Activated CD4-positive, alpha-beta memory T cell treated with anti-CD3 and anti-CD28 coated beads, Interleukin-2, amount 10 ng/mL, durations not matched to agents 7 days and 5 days (primary cell): ENCODE measurements around the gene LRRC8C. TPM values are rescaled to one million over a fixed set of nuclear protein-coding genes. Genes with fewer than 3 reads are reported as not detected.

Experiments used
- CTCF ChIA-PET: fragments of 350-600 bp; sonication (Branson Sonifier 250); formaldehyde crosslinking; loops from one replicate; lab custom pipeline; 2021; ENCODE audit warnings: antibody characterized with exemption, inconsistent platforms; lab: Charles Lee
- POLR2A ChIA-PET: fragments of 350-600 bp; sonication (Branson Sonifier 250); formaldehyde crosslinking; loops from one replicate; lab custom pipeline; 2021; ENCODE audit warnings: antibody characterized with exemption; lab: Charles Lee
- DNase-seq: peaks from one replicate; pipeline ENCODE4 v3.0.0-alpha.2; 2020
- H3K27ac Mint-ChIP-seq: one replicate; pipeline ENCODE4 v1.8.0; 2021; ENCODE audit warnings: mild to moderate bottlenecking, mixed read lengths
- H3K27me3 Mint-ChIP-seq: one replicate; pipeline ENCODE4 v1.8.0; 2021; ENCODE audit warnings: mixed read lengths
- H3K36me3 Mint-ChIP-seq: one replicate; pipeline ENCODE4 v1.8.0; 2021; ENCODE audit warnings: low read depth, mixed read lengths
- H3K4me1 Mint-ChIP-seq: one replicate; pipeline ENCODE4 v1.8.0; 2021; ENCODE audit warnings: mixed read lengths
- H3K4me3 Mint-ChIP-seq: one replicate; pipeline ENCODE4 v1.8.0; 2021; ENCODE audit warnings: mild to moderate bottlenecking, mixed read lengths
- H3K9me3 Mint-ChIP-seq: one replicate; pipeline ENCODE4 v1.8.0; 2021; ENCODE audit warnings: mixed read lengths
- total RNA-seq, 2 experiments: library from RNA; stranded (reverse); gene quantifications; one replicate each; pipeline ENCODE4 v1.2.3, GENCODE V29; 2021

The LRRC8C gene
- total RNA-seq, 2 experiments from 2014 or later: 52.5 to 55.6 TPM

DNA sequence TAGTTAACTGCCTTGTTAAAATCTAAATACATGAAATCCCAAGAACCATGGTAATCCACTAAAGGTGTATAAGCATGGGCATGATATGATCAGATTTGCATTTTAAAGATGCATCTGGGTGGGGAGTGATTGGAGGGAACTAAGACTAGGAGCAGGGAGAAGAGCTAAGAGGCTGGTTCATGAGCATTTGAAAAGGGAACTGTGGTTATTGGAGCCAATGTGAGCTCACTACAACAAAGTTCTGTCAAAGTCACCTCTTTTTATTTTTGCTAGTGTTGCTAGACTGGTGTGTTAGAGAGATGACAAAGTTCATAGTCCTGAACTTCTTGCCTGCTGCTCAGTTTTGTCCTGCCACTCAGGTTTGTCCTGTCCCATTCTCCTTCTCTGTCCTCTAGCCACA lies 120.8 kb downstream of the LRRC8C start:
- Mint-ChIP-seq H3K4me1 (peaks cover 56% of the 10 kb centered on the region), H3K27me3 (no peaks in the 10 kb centered on the region), H3K36me3 (peaks cover 6% of the 10 kb centered on the region), H3K4me3 (no peak overlapping the region), H3K9me3 (no peaks in the 10 kb centered on the region), H3K27ac (peak overlapping the region; percentile 50)
- no peak for DNase-seq
- CTCF ChIA-PET: interaction anchor here (2.4 kb wide), 1 partner anchor 9 kb away, joined by 9 read pairs; no protein-coding TSS in a partner anchor
- POLR2A ChIA-PET: interaction anchor here (1.4 kb wide), 1 partner anchor 9 kb away, joined by 4 read pairs; no protein-coding TSS in a partner anchor

DNA sequence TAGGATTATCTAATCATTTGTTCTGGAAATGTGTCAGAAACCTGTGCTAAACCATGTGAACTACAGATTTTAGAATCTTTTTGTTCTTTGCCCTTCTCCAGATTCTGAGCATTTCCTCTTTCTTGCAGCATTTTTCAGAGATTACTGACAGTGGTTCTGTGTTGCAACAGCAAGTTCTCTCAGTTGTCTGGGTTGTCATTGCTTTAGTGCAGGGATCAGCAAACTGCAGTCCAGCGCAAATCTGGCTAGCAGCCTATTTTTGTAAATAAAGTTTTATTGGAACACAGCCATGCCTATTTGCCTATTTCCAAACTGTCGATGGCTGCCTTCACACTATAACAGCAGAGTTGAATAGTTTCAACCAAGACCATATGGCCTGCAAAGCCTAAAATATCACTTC lies 121.6 kb downstream of the LRRC8C start:
- H3K27ac Mint-ChIP-seq: peak overlapping the region; percentile 50
- POLR2A ChIA-PET: interaction anchor here (0.8 to 5.5 kb wide), 5 partner anchors 15 to 123 kb away, joined by 3 to 96 read pairs (median 6); partner anchors contain the start of gene LRRC8C
- H3K4me3 Mint-ChIP-seq: no peak overlapping the region
- peaks cover 64% of the 10 kb centered on the region for H3K4me1 Mint-ChIP-seq
- H3K9me3 Mint-ChIP-seq: no peaks in the 10 kb centered on the region
- no peak for DNase-seq
- no peaks in the 10 kb centered on the region for H3K27me3 Mint-ChIP-seq
- CTCF ChIA-PET: interaction anchor here (1.3 to 10.0 kb wide), 3 partner anchors 9 to 121 kb away, joined by 4 to 174 read pairs (median 9); partner anchors contain the start of gene LRRC8C
- peaks cover 10% of the 10 kb centered on the region for H3K36me3 Mint-ChIP-seq

DNA sequence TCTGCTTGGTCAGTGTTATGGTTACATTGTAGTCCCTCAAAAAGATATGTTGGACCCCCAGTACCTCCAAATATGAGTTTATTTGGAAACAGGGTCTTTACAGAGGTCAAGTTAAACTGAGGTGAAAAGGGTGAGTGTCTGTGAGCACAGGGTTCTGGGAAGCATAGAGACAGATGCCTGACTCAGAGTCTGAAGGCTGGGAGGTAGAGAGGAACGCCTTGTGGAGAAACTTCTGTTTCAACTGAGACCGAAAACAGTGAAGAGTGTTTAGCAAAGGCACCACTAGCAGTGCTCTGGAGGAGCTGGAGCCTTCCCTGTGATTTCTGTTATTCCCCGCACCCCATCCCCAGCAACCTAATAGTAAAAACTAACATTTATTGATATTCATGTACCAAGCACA lies 122.7 kb downstream of the LRRC8C start:
- no peak overlapping the region for H3K4me3 Mint-ChIP-seq
- POLR2A ChIA-PET: interaction anchor here (1.1 to 5.5 kb wide), 7 partner anchors 16 to 146 kb away, joined by 3 to 96 read pairs (median 16); partner anchors contain the start of gene LRRC8C

DNA sequence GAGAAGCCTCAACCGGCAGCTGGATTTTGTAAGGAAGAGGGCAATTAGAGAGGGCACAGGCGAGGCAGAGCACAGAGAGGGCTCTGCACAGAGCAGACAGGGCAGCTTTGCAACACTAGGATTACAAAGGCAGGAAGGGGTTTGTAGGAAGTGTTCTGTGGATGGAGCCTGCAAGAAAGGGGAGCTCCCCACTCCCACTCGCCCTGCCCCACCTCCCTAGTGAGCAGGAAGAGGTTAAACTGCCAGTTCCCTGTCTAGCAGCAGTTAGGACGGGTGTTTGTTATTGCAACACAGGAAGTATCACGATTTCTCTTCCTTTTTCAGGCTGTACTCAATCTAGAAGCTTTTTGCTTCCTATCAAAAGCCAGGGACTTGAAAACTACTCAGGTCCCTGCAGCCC lies 124.6 kb downstream of the LRRC8C start:
- POLR2A ChIA-PET: interaction anchor here (0.7 to 5.5 kb wide), 23 partner anchors 9 to 274 kb away, joined by 3 to 96 read pairs (median 5); partner anchors contain the start of gene LRRC8C
- peaks cover 90% of the 10 kb centered on the region for H3K4me1 Mint-ChIP-seq
- CTCF ChIA-PET: interaction anchor here (0.9 to 10.0 kb wide), 6 partner anchors 33 to 148 kb away, joined by 3 to 174 read pairs (median 3); partner anchors contain the start of gene LRRC8C
- peak; percentile 65 for DNase-seq
- no peaks in the 10 kb centered on the region for H3K27me3 Mint-ChIP-seq
- peak overlapping the region; percentile 92 for H3K27ac Mint-ChIP-seq
- H3K36me3 Mint-ChIP-seq: peaks cover 18% of the 10 kb centered on the region
- H3K9me3 Mint-ChIP-seq: no peaks in the 10 kb centered on the region
- peak overlapping the region; percentile 67 for H3K4me3 Mint-ChIP-seq

More for the DNA sequence above, 122.7 kb downstream of the LRRC8C start:
- DNase-seq: no peak
- peaks cover 73% of the 10 kb centered on the region for H3K4me1 Mint-ChIP-seq
- CTCF ChIA-PET: interaction anchor here (1.3 to 10.0 kb wide), 3 partner anchors 7 to 122 kb away, joined by 4 to 174 read pairs (median 9); partner anchors contain the start of gene LRRC8C
- no peaks in the 10 kb centered on the region for H3K9me3 Mint-ChIP-seq
- H3K27ac Mint-ChIP-seq: no peak overlapping the region
- peaks cover 14% of the 10 kb centered on the region for H3K36me3 Mint-ChIP-seq
- H3K27me3 Mint-ChIP-seq: no peaks in the 10 kb centered on the region

DNA sequence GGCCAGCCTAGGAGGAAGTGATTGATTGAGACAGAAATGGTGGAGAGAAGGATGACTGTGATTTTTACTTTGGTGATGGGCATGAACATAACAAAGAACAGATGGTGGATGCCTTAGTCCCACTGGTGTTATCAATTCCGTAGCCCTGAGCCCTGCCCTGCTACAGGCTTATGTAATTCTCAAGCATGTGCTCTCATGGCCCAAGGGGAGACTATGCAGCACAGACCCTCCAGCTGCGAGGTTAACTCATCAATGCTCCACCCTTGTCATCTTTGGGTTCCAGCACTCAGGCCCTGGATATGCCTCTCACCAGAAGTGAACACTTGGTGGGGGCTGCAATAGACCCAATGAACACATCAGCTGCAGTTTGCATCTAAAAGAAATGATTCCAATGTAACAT lies 125.2 kb downstream of the LRRC8C start:
- ChIA-PET CTCF (interaction anchor here (0.7 to 10.0 kb wide), 12 partner anchors 33 to 154 kb away, joined by 3 to 174 read pairs (median 3); partner anchors contain the start of gene LRRC8C), POLR2A (interaction anchor here (0.8 to 5.5 kb wide), 19 partner anchors 13 to 261 kb away, joined by 3 to 96 read pairs (median 6); partner anchors contain the start of gene LRRC8C)
- H3K4me1 Mint-ChIP-seq: peaks cover 92% of the 10 kb centered on the region
- peak overlapping the region; percentile 92 for H3K27ac Mint-ChIP-seq
- H3K36me3 Mint-ChIP-seq: peaks cover 18% of the 10 kb centered on the region
- H3K9me3 Mint-ChIP-seq: no peaks in the 10 kb centered on the region
- no peak for DNase-seq
- H3K4me3 Mint-ChIP-seq: peak overlapping the region; percentile 67
- no peaks in the 10 kb centered on the region for H3K27me3 Mint-ChIP-seq

DNA sequence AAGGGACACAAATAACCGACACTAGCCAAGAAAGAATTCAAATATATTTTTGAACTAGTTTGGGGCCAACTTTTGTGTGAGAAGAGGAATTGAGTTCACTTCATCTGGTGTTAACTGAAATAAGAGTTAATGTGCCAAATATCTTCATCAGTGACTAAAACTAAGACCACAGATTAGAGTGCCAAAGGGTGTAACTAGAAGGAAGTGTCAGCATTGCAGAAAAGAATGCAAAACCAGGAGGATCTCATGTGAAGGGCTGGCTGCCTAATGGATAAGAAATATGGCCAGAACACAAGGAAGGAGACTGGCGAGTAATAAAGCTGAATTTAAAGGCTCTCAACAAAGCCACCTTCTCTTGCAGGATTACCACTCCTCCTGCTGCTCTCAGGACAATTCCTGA lies 126.1 kb downstream of the LRRC8C start:
- ChIA-PET POLR2A (interaction anchor here (0.9 to 5.5 kb wide), 7 partner anchors 18 to 155 kb away, joined by 3 to 96 read pairs (median 28); partner anchors contain the start of gene LRRC8C), CTCF (interaction anchor here (0.9 to 10.0 kb wide), 7 partner anchors 39 to 169 kb away, joined by 3 to 174 read pairs (median 3); partner anchors contain the start of gene LRRC8C)
- H3K9me3 Mint-ChIP-seq: no peaks in the 10 kb centered on the region
- no peak overlapping the region for H3K4me3 Mint-ChIP-seq
- DNase-seq: no peak
- peaks cover 96% of the 10 kb centered on the region for H3K4me1 Mint-ChIP-seq
- peak overlapping the region; percentile 50 for H3K27ac Mint-ChIP-seq
- peaks cover 15% of the 10 kb centered on the region for H3K36me3 Mint-ChIP-seq
- H3K27me3 Mint-ChIP-seq: no peaks in the 10 kb centered on the region

DNA sequence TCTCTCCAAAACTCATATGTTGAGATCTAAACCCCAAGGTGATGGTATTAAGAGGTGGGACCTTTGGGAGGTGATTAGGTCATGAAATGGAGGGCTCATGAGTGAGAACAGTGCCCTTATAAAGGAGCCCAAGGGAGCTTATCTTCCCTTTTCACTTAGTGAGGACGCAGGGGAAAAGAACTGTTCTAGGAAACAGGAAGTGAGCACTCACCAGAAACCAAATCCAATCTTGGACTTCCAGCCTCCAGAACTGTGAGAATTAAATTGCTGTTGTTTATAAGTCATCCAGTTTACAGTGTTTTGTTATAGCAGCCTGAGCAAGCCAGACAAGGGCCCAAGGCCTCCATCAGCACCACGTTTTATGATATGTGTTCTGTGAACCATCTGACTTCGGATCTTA lies 127.6 kb downstream of the LRRC8C start:
- no peak for DNase-seq
- peaks cover 85% of the 10 kb centered on the region for H3K4me1 Mint-ChIP-seq
- H3K27ac Mint-ChIP-seq: no peak overlapping the region
- H3K36me3 Mint-ChIP-seq: peaks cover 12% of the 10 kb centered on the region
- CTCF ChIA-PET: interaction anchor here (5.7 to 10.0 kb wide), 2 partner anchors 41 to 127 kb away, joined by 69 to 174 read pairs; partner anchors contain the start of gene LRRC8C
- no peaks in the 10 kb centered on the region for H3K27me3 Mint-ChIP-seq
- no peaks in the 10 kb centered on the region for H3K9me3 Mint-ChIP-seq
- POLR2A ChIA-PET: interaction anchor here (1.0 to 4.9 kb wide), 3 partner anchors 41 to 151 kb away, joined by 3 to 63 read pairs (median 60); no protein-coding TSS in a partner anchor
- no peak overlapping the region for H3K4me3 Mint-ChIP-seq

DNA sequence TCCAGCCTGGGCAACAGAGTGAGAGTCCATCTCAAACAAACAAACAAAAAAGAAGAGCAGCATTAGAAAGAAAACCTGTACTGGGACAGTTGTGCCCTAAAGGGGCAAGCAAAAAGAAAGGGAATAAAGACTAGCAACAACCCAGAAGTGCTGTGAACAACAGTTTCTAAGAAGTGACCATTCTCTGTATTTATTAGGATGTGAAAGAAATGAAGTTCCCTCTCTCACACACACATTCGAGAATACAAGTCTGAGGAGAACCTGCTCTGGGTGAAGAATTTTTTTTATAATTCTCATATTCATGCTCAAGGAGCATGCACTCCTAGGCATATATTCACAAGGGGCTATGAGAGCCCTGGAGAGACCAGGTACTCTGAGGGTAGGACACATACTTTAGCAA lies 128.4 kb downstream of the LRRC8C start:
- DNase-seq: no peak
- peaks cover 76% of the 10 kb centered on the region for H3K4me1 Mint-ChIP-seq
- H3K27ac Mint-ChIP-seq: no peak overlapping the region
- POLR2A ChIA-PET: interaction anchor here (0.8 to 4.2 kb wide), 7 partner anchors 42 to 235 kb away, joined by 3 to 119 read pairs (median 4); partner anchors contain the start of gene LRRC8C
- H3K36me3 Mint-ChIP-seq: peaks cover 12% of the 10 kb centered on the region
- H3K4me3 Mint-ChIP-seq: no peak overlapping the region
- H3K27me3 Mint-ChIP-seq: no peaks in the 10 kb centered on the region
- H3K9me3 Mint-ChIP-seq: no peaks in the 10 kb centered on the region
- CTCF ChIA-PET: interaction anchor here (1.0 to 10.0 kb wide), 6 partner anchors 42 to 277 kb away, joined by 3 to 174 read pairs (median 66); partner anchors contain the start of gene LRRC8C

DNA sequence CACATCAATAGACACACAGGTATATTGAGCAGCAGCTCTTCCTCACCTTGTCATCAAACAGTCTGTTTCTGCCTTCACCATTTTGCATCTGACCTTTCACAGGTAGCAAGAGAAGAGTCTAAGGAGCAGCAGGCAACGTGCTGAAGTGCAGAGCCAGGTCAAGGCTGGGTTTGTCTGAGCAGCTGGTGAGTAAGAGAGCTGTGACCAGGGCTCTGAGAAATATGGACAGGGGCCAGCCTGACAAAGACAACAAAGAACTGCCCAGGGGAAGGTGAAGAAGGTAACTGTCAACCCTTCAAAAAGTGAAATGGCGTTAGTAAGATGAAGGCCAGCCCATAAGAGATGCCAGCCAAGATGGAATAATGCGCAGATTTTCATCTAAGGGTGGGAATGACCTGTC lies 129.0 kb downstream of the LRRC8C start:
- Mint-ChIP-seq H3K27me3 (peaks cover 1% of the 10 kb centered on the region), H3K9me3 (no peaks in the 10 kb centered on the region), H3K4me3 (peak overlapping the region; percentile 78), H3K4me1 (peaks cover 70% of the 10 kb centered on the region), H3K36me3 (peaks cover 12% of the 10 kb centered on the region), H3K27ac (peak overlapping the region; percentile 2)
- DNase-seq: no peak
- CTCF ChIA-PET: interaction anchor here (1.0 to 10.0 kb wide), 20 partner anchors 9 to 278 kb away, joined by 3 to 174 read pairs (median 13); partner anchors contain the start of gene LRRC8C
- POLR2A ChIA-PET: interaction anchor here (0.8 to 4.2 kb wide), 12 partner anchors 42 to 235 kb away, joined by 3 to 119 read pairs (median 6); partner anchors contain the start of gene LRRC8C

DNA sequence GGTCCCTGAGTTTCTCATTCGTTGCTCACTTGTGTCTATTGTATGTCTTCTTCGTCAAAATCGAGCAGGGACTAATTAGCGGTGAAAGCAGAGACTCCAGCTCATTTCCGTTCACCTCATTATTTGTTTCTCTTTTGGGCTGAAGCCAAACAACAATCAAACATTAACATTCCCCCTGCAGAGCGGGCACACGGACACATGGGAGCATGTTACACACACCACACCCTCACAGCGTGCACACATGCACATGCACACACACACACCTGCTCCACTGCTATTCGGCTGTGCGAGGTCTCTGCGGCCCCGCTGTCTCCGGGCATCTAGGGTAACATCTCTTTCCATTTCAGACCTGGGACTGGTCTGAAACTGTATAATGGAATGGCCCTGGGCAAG lies 129.5 kb downstream of the LRRC8C start:
- no peak for DNase-seq
- peaks cover 12% of the 10 kb centered on the region for H3K36me3 Mint-ChIP-seq
- H3K4me1 Mint-ChIP-seq: peaks cover 66% of the 10 kb centered on the region
- POLR2A ChIA-PET: interaction anchor here (0.7 to 4.2 kb wide), 29 partner anchors 9 to 279 kb away, joined by 3 to 119 read pairs (median 5); partner anchors contain the start of gene LRRC8C
- peaks cover 1% of the 10 kb centered on the region for H3K27me3 Mint-ChIP-seq
- H3K4me3 Mint-ChIP-seq: peak overlapping the region; percentile 78
- CTCF ChIA-PET: interaction anchor here (0.6 to 10.0 kb wide), 44 partner anchors 8 to 778 kb away, joined by 3 to 174 read pairs (median 6); partner anchors contain the start of gene LRRC8C
- peak overlapping the region; percentile 75 for H3K27ac Mint-ChIP-seq
- H3K9me3 Mint-ChIP-seq: no peaks in the 10 kb centered on the region

DNA sequence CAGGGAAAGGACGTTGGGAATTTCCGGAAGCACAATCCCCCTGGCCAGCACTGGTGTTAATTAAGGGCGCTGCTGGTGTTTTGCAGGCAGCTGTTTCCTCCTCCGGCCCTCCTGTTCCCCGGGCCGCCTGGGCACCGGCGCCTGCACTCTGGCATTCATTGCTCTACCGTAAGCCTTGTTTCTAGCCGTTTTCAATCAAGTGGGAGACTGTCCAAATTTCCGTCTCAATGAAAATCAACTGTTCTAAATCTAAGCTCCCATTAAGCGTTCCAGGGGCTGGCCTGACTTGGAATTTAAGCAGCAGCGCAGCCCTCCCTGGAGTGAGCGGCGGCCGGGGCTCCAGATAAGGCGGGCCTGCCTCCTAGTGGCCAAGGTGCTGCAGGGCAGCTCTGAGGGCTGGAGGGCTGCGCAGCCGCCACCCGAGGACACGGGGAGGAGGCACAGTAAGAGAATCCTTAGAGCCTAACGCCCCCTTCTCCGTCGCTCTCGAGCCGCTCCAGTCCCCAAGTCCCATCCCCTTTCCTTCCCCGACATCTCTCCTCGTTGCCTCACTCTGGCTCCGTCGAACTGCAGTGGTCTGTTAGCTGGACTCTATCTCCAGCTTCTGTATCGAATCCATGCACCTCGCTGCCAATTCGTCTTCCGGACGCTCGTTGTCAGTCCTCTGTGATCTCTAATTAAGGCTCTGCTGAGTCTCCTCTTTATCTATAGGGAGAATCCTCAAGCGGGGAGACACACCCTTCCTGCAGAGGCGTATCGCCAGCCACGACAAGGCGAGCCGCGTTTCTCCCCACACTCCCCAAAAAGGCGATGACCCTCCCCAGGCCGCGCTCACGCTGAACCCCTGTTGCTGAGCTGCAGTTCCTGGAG lies 130.1 kb downstream of the LRRC8C start:
- POLR2A ChIA-PET: interaction anchor here (0.7 to 4.2 kb wide), 31 partner anchors 10 to 280 kb away, joined by 3 to 119 read pairs (median 5); partner anchors contain the start of gene LRRC8C
- DNase-seq: peak; percentile 88
- Mint-ChIP-seq H3K27me3 (peaks cover 1% of the 10 kb centered on the region), H3K36me3 (peaks cover 12% of the 10 kb centered on the region), H3K27ac (peak overlapping the region; percentile 75), H3K4me3 (peak overlapping the region; percentile 78), H3K4me1 (peaks cover 59% of the 10 kb centered on the region), H3K9me3 (no peaks in the 10 kb centered on the region)
- CTCF ChIA-PET: interaction anchor here (0.6 to 10.0 kb wide), 54 partner anchors 8 to 779 kb away, joined by 3 to 174 read pairs (median 5); partner anchors contain the start of genes LRRC8B and LRRC8C
